ENCODE results near the gene PTPRR.

PTPRR gene, protein sequence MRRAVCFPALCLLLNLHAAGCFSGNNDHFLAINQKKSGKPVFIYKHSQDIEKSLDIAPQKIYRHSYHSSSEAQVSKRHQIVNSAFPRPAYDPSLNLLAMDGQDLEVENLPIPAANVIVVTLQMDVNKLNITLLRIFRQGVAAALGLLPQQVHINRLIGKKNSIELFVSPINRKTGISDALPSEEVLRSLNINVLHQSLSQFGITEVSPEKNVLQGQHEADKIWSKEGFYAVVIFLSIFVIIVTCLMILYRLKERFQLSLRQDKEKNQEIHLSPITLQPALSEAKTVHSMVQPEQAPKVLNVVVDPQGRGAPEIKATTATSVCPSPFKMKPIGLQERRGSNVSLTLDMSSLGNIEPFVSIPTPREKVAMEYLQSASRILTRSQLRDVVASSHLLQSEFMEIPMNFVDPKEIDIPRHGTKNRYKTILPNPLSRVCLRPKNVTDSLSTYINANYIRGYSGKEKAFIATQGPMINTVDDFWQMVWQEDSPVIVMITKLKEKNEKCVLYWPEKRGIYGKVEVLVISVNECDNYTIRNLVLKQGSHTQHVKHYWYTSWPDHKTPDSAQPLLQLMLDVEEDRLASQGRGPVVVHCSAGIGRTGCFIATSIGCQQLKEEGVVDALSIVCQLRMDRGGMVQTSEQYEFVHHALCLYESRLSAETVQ

DNA sequence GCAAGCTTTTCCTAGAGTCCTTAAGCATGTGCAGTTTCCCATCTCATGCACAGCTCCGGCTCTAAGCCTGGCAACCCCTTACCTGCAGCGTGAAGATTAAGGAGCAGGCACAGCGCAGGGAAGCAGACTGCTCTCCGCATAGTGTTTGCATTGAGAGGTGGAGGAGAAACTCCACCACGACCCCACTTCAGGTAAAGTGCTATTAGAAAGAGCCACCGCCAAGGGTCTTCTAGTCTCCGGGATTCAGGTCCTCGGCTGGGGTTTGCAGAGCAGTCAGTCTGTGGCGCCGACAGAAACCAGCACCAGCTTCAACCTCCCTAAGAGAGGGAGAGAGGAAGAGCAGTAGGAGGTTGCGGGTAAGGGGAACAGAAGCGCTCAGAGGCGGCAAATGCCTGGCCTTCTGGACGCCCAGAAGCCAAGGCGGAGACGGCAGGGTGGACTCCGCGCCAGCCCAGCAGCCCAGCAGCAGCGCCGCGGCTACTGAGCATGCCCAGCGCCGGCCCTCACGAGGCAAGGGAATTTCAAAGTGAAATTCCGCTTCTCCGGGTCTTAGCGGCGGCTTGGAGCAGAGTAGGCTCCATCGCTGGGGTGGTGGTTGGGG, at the start of gene PTPRR:
Gene PTPRR, minus strand, starts transcription at position 488 of the 601 bp plus-strand sequence. Its CDS starts 348 bp downstream, at position 140.
- TF ChIP-seq, protein P1, sequence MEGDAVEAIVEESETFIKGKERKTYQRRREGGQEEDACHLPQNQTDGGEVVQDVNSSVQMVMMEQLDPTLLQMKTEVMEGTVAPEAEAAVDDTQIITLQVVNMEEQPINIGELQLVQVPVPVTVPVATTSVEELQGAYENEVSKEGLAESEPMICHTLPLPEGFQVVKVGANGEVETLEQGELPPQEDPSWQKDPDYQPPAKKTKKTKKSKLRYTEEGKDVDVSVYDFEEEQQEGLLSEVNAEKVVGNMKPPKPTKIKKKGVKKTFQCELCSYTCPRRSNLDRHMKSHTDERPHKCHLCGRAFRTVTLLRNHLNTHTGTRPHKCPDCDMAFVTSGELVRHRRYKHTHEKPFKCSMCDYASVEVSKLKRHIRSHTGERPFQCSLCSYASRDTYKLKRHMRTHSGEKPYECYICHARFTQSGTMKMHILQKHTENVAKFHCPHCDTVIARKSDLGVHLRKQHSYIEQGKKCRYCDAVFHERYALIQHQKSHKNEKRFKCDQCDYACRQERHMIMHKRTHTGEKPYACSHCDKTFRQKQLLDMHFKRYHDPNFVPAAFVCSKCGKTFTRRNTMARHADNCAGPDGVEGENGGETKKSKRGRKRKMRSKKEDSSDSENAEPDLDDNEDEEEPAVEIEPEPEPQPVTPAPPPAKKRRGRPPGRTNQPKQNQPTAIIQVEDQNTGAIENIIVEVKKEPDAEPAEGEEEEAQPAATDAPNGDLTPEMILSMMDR (conservative IDR thresholded peaks at IDR 0.05) = no peak
- H3K27ac ChIP-seq = no peak within 1 kb of the TSS

DNA sequence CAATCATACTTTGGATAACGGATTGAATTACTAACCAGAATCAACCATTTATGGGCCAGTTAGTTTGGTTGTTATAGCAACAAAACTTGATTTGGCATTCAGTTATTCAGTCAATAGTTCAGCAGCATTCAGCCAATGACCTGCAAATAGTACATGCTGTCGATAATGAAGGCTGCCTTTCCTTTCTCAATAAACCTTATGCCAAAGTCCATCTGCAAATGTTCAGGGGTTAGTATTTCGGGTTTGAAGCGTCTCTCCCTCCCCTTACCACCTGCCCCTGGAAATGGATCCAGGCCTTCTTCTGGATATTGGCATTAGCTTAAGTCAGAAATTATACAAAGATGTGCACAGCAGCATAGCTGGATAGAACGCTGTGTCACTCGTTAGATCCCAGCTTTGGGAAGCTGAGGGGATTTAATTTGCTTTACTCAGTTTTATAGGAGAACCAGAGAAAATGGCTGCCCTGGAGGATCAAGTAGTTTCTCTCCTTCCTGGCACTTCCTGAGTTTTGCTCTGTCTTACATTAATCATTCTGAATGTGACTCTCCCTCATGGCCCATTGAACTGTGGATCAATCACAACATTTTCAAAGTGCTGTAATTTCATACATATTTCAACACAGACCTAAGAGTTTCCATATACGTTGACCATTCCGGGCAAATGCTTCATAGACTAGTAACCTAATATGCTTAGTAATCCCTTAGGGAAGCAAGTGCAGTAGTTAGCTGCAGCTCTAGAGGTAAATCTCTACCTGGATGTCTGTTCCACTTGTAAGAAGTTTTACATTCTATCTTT, 46.7 kb upstream of the PTPRR start:
- TF ChIP-seq, protein P1 (conservative IDR thresholded peaks at IDR 0.05) = no peak
- H3K27ac ChIP-seq = no peak overlapping the region

DNA sequence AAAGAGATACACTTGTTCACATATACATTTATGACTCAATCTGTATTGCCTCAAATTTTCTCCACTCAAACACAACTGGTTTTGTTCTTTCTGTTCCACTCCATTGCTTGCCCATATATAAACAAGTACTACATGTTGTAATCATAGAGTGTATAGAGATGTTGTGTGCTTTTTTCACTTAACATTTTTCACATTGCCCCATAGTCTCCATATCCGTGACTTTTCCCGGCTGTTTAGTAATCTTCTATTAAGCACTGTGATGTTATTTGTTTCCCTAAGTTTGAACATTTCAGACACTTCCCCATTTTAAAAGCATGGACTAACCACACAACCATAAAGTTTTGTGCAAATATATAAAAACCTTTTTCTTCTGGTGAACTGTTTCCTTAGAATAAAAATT, 45.5 kb upstream of the PTPRR start:
- no peak overlapping the region for H3K27ac ChIP-seq
- TF ChIP-seq, protein P1 (conservative IDR thresholded peaks at IDR 0.05) = no peak

DNA sequence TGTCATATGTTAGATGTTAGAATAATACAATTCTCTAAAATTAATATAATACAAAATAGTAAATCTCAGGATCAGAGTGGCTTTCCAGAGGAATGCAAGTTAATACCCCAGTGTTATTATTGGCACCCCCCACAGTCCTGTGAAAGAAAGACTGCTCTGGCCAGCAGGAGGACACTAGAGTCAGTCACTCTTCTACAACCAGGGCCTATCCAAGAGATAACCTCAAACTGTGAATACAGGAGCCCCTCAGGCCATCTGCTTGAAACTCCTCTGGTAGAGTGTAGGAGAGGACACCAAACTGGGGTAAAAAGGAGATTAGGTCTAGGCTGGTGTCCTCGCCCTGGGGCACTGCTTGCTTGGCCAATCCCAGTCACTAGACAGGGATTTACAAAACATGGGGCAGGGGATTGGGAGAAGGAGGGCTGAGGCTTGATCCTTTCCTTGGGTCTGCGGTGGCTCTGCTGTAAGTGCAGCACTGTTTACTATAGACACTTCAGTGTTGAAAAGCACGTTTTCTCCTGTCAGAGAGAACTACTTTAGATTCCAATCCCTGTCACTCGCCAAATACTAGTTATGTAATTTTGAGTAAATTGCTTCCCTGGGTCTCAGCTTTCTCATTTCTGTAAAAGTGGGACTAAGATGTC, 44.5 kb upstream of the PTPRR start:
- H3K27ac ChIP-seq = no peak overlapping the region
- TF ChIP-seq, protein P1 (conservative IDR thresholded peaks at IDR 0.05) = no peak

DNA sequence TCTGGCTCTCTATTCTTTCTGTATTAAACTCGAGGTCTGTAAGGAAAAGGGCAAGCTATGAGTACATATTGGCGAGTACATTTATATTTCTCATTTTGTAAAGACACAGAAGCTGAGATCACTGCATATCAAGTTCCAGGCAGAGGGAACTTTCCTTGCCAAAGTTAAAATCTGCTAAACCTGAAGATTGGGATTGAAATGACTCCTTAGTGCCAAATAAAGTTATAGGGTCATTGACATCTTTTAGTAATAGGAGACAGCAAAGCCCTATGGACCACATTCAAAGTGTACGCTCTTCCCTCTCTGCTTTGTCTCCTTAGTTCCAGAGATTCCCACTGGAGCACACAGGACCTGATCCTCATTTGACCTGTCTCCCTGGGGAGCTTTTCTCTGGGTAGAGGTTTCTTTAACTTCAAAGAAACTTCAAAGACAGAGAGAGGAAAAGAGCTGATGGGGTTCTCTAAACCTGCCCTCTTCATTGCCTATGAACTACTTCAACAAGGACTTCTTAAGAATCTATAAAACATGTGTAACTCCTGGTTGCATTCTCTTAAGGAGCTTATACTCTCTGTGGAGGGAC, 42.6 kb upstream of the PTPRR start:
- no peak overlapping the region for H3K27ac ChIP-seq
- TF ChIP-seq, protein P1 (conservative IDR thresholded peaks at IDR 0.05) = no peak

DNA sequence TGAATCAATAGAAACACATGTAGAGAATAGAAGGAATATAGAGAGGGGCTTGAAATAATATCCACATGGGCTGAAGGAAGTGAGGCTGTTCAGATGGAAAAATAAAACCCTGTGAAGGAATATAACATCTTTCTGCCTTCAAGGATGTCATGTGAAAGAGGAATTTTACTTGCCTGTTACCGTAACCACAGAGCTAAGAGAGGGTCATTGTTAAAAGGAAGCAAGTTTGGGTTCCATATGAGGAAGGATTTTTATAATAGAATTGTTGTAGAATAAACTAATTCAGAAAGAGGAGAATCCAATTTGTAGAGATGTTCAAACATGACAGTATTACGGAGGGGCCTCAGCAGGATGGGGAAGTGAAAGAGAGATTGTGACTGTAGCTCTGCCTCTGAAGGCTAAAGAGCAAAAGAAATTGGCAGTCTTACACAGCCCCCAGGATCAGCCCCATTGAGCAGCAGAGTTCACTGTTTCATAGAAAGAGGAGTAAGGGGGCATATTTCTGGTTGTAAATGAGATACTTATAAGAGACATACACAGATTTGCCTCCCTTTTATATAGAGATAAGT, 41.8 kb upstream of the PTPRR start:
- H3K27ac ChIP-seq = no peak overlapping the region
- TF ChIP-seq, protein P1 (conservative IDR thresholded peaks at IDR 0.05) = no peak
